DOHH2 (cell line): ENCODE data around the gene PLCB3.

Source experiments
- H3F3A ChIP-seq: fragments of 200-600 bp; sonication (generic), shearing (Covaris generic); 2 replicates; pipeline ENCODE4 v1.6.0; 2016; ENCODE audit warnings: antibody characterized with exemption, mild to moderate bottlenecking; ENCODE audit not compliant: control insufficient read depth, insufficient read depth
- H3K27ac ChIP-seq: fragments of 200-600 bp; sonication (generic); 2 replicates; pipeline ENCODE4 v1.5.1; 2014; ENCODE audit warnings: low read depth, mild to moderate bottlenecking, low read length, moderate library complexity
- H3K27me3 ChIP-seq: fragments of 200-600 bp; sonication (generic); 2 replicates; pipeline ENCODE4 v1.6.1; 2014; ENCODE audit warnings: mild to moderate bottlenecking, low read length, mixed read lengths; ENCODE audit not compliant: control insufficient read depth
- H3K36me3 ChIP-seq: fragments of 200-600 bp; sonication (generic); 2 replicates; pipeline ENCODE4 v1.6.1; 2014; ENCODE audit warnings: mild to moderate bottlenecking, low read length, moderate library complexity, mixed read lengths; ENCODE audit not compliant: control insufficient read depth
- H3K4me1 ChIP-seq: fragments of 200-600 bp; sonication (generic); 2 replicates; pipeline ENCODE4 v1.6.1; 2014; ENCODE audit warnings: mild to moderate bottlenecking, low read length, mixed read lengths; ENCODE audit not compliant: control insufficient read depth
- H3K4me2 ChIP-seq: fragments of 200-600 bp; sonication (generic); 2 replicates; pipeline ENCODE4 v1.6.0; 2014; ENCODE audit warnings: mild to moderate bottlenecking, low read length, moderate library complexity
- H3K4me3 ChIP-seq: fragments of 200-600 bp; sonication (generic); 2 replicates; pipeline ENCODE4 v1.5.1; 2014; ENCODE audit warnings: mild to moderate bottlenecking, low read length, mixed read lengths
- H3K79me2 ChIP-seq: fragments of 200-600 bp; sonication (generic); 2 replicates; pipeline ENCODE4 v1.6.1; 2014; ENCODE audit warnings: mild to moderate bottlenecking, low read length, mixed read lengths; ENCODE audit not compliant: control insufficient read depth
- H3K9me2 ChIP-seq: fragments of 200-600 bp; sonication (generic); replicated peaks from 2 replicates; pipeline ENCODE4 v1.6.1; 2014; ENCODE audit warnings: mild to moderate bottlenecking, low read length, mixed read lengths; ENCODE audit not compliant: control insufficient read depth
- H3K9me3 ChIP-seq: fragments of 200-600 bp; sonication (generic); 2 replicates; pipeline ENCODE4 v1.6.1; 2014; ENCODE audit warnings: antibody characterized with exemption, low read length, mixed read lengths; ENCODE audit not compliant: control insufficient read depth, insufficient read depth
- H4K20me1 ChIP-seq: fragments of 200-600 bp; sonication (generic); 2 replicates; pipeline ENCODE4 v1.6.0; 2014; ENCODE audit warnings: low read depth, mild to moderate bottlenecking, antibody characterized with exemption, low read length, moderate library complexity; ENCODE audit not compliant: control insufficient read depth, insufficient read depth
- CTCF ChIP-seq: fragments of 200-600 bp; sonication (generic); IDR thresholded peaks from one replicate; pipeline ENCODE4 v1.5.1; 2014; ENCODE audit warnings: antibody characterized with exemption, mild to moderate bottlenecking, low read depth, low read length; ENCODE audit not compliant: poor library complexity, severe bottlenecking
- EZH2phosphoT487 ChIP-seq: fragments of 200-600 bp; sonication (generic); IDR thresholded peaks from 2 replicates; pipeline ENCODE4 v1.6.1; 2017; ENCODE audit warnings: borderline replicate concordance, mild to moderate bottlenecking, antibody characterized with exemption, low read length, moderate library complexity, mixed read lengths

The PLCB3 gene

DNA sequence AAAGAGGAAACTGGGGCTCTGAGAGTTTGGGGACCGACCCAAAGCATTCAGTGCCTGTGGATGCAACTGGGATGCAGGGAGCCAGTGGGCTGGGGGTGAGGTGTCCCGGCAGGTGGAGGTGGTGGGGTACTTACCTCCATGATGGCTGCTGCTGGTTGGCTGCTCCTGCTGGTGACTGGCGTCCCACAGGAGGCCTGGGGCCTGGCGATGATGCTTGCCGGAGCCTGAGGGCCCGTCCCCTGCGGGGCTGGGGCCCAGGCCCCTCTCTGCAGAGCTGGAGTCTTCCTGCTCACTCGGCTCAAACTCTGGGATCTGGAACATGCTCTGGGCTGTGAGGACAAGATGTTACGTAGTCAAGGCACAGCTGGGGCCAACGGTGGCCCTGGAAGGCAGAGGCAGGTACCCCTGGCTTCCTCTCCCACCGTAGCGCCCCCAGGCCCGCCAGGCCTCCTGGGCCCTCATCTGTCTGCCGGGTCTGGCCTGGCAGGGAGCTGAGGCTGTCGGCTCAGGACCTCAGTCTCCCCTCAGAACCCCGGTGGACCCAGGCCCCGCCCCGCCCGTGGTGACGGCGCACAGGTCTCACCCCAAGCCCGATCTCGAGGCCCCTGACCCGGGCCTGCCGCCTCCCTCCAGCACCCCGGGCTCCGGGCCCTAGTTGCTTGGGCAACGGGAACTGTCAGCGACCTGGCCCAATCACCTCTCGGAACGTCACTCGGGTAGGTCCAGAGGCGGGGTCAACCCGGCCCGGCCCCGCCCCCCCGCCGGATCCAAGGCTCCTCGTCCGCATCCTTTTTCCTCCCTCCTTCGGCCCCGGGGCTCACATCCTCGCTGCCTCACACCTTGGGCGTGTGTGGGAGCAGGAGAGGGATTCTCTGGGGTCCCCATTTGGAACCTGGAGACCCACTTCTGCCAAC, 33.0 kb downstream of the PLCB3 start, which contains the start of gene BAD:
TSS of gene BAD (minus strand) at position 618 of the 914 bp plus-strand sequence. CDS start at position 321, 297 bp downstream.
- Histone ChIP-seq H3K4me3 (peak within 1 kb of the TSS; percentile 76), H3F3A (peaks cover 2% of the 10 kb centered on the region; the same call in 1 of the 2 replicates), H3K36me3 (no peaks in the 10 kb centered on the region), H3K79me2 (peaks cover 12% of the 10 kb centered on the region), H3K9me3 (no peaks in the 10 kb centered on the region), H3K4me2 (peak within 1 kb of the TSS; percentile 82), H3K27ac (peak within 1 kb of the TSS; percentile 82), H3K27me3 (no peaks in the 10 kb centered on the region), H3K9me2 (no peaks in the 10 kb centered on the region), H3K4me1 (peaks cover 19% of the 10 kb centered on the region), H4K20me1 (no peaks in the 10 kb centered on the region)
- TF ChIP-seq EZH2phosphoT487, result no peak
- no peak for TF ChIP-seq CTCF

GRCh38 chr11:64284962-64285884, 33.9 kb downstream of the PLCB3 start, which contains the start of gene GPR137:
GPR137 (plus strand) TSS chr11:64285848; CDS start chr11:64286525, 677 bp downstream.
- peak within 1 kb of the TSS; percentile 82 for H3K4me2 ChIP-seq
- H3K79me2 ChIP-seq, result peaks cover 12% of the 10 kb centered on the region
- H3F3A ChIP-seq, result peaks cover 2% of the 10 kb centered on the region; the same call in 1 of the 2 replicates
- no peaks in the 10 kb centered on the region for H3K9me2 ChIP-seq
- TF ChIP-seq EZH2phosphoT487 (no peak), CTCF (no peak)
- H3K9me3 ChIP-seq, result no peaks in the 10 kb centered on the region
- H3K27me3 ChIP-seq, result no peaks in the 10 kb centered on the region
- peak within 1 kb of the TSS; percentile 82 for H3K27ac ChIP-seq
- H4K20me1 ChIP-seq, result no peaks in the 10 kb centered on the region
- H3K36me3 ChIP-seq, result no peaks in the 10 kb centered on the region
- peak within 1 kb of the TSS; percentile 76 for H3K4me3 ChIP-seq
- peaks cover 19% of the 10 kb centered on the region for H3K4me1 ChIP-seq

GRCh38 chr11:64285885-64286800, 34.8 kb downstream of the PLCB3 start:
- peak overlapping the region; percentile 76 for H3K4me3 ChIP-seq
- H3K79me2 ChIP-seq, result peaks cover 12% of the 10 kb centered on the region
- no peaks in the 10 kb centered on the region for H3K36me3 ChIP-seq
- H3F3A ChIP-seq, result peaks cover 2% of the 10 kb centered on the region; the same call in 1 of the 2 replicates
- no peak overlapping the region for H3K27ac ChIP-seq
- H3K9me3 ChIP-seq, result no peaks in the 10 kb centered on the region
- TF ChIP-seq CTCF (peak; percentile 41), EZH2phosphoT487 (no peak)
- H3K9me2 ChIP-seq, result no peaks in the 10 kb centered on the region
- peaks cover 5% of the 10 kb centered on the region for H3K27me3 ChIP-seq
- H3K4me1 ChIP-seq, result peaks cover 19% of the 10 kb centered on the region
- peak overlapping the region; percentile 82 for H3K4me2 ChIP-seq
- no peaks in the 10 kb centered on the region for H4K20me1 ChIP-seq
